HK-2 (cell line): ENCODE results near the gene PLXDC1.
A peak's percentile ranks its signal among the peaks of the same experiment; 100 is the strongest.

Source experiments
- DNase-seq: peaks from one replicate; pipeline ENCODE4 v3.0.0-alpha.2; 2018; ENCODE audit not compliant: unreplicated experiment

PLXDC1 gene

GRCh38 chr17:39097150-39097519 is 54.3 kb downstream of the PLXDC1 start:
- no peak for DNase-seq

GRCh38 chr17:39096508-39097149 is 54.8 kb downstream of the PLXDC1 start:
- no peak for DNase-seq

GRCh38 chr17:39095309-39095686 is 56.1 kb downstream of the PLXDC1 start:
- no peak for DNase-seq

DNA sequence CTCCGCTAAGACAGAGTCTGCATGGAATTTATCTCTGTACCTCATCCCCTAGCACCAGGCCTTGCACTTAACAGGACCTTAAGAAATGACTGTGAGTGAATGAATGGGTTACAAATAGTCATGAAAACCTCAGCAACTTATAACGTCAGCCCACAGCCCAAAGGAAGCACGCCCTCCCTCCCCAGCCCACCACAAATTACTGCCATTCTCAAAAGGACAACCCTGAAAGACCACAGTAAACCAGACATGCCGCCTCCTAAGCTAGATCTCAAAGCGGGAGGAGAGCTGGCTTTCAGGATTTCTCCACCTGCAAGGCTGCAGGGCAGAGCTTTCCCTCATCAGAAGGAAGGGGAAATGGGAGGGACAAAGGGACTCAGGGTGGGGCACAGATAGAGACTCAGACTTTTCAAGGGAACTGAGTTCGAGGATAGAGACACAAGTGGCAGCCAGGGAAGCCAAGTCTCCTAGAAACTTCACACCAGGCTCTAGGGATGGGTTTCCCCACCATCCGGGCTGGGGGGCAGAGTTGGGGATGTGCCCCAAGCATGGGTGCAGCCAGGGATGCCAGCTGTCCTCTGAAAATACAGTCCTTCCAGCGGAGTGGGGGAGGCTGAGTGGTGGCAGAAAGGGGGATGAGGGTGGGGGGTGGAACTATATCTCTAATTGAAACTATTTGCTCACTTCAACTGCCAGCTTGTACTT is 56.7 kb downstream of the PLXDC1 start:
- no peak for DNase-seq

DNA sequence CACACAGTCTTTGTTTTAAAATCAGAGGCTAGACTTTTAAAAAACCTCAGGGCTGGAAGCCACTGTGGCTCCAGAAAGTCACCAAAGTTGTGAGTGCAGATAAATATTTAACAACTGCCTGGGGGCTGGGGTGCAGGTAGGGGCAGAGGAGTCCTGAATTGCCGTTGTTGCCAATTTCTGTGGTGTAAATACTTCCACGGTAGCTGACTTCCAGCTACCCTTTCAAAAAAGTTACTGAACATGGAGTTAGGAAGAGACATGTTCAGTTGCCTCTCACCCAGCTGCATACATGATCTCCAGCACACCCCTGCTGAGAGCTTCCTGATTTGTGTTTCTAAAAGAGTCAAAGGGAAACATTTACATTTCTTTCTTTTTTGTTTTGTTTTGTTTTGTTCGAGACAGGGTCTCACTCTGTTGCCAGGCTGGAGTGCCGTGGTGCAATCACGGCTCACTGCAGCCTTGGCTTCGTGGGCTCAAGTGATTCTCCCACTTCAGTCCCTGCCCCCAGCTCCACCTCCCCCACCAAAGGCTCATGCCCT is 58.7 kb downstream of the PLXDC1 start:
- no peak for DNase-seq

GRCh38 chr17:39090908-39091665 is 60.4 kb downstream of the PLXDC1 start:
- no peak for DNase-seq

- no peak for DNase-seq
These were observed 61.0 kb downstream of the PLXDC1 start for GRCh38 chr17:39090400-39090799.

GRCh38 chr17:39084558-39084957 is 66.9 kb downstream of the PLXDC1 start:
- no peak for DNase-seq

- no peak for DNase-seq
These were observed 68.2 kb downstream of the PLXDC1 start for GRCh38 chr17:39083270-39083669.

GRCh38 chr17:39082482-39082881 is 69.0 kb downstream of the PLXDC1 start:
- no peak for DNase-seq

DNA sequence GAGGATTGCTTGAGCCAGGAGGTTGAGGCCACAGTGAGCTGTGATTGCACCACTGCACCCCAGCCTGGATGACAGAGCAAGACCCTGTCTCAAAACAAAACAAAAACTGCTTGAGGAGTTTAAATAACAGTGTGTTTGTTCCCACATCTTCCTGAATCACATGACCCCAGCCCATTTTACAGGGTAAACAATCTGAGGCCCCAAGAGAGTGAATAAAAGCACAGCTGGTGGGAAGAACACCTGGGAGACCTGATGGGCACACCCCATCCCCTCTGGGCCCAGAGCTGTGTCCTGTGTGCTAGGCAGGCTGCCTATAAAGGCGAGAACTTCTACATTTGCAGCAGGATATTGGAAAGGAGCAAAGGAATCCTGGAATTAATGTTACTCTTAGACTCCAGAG is 69.6 kb downstream of the PLXDC1 start:
- no peak for DNase-seq

- DNase-seq, result no peak
These were observed 70.9 kb downstream of the PLXDC1 start for GRCh38 chr17:39080421-39081078.

DNA sequence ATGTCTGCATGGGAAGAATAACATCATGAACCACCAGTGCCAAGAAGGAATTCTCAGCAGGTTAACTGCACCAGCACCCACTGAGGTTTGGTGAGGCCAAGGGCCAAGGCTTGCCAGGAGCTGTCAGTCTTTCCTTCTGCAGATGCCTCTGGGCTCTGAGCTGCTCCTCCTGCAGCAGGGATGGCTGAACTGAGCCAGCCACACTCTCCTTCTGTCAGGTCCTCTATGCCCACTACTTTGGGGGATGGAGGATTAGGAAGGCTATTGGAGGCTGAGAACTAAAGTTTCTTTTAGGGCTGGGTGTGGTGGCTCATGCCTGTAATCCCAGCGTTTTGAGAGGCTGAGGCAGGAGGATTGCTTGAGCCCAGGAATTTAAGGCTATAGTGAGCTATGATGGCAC is 71.6 kb downstream of the PLXDC1 start:
- no peak for DNase-seq

GRCh38 chr17:39077866-39078265 is 73.6 kb downstream of the PLXDC1 start:
- DNase-seq, result no peak

DNA sequence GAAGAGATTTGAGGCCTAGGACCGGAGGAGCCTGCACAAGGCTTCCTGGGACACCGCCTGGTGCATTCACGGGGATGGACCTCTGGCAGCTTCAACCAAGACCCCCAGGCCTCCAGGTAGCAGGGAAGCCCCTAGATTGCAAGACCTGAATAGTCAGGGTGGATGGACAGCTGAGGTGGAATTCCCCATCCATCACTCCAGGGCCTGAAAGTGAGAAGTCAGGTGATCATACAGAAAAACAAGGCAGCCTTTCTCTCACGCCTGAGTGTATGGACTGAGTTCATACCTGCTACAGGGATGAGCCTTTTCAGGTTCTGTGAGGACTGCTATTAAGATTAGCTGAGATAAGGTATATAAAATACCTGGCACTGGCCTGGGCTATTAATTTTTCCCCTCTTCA is 74.2 kb downstream of the PLXDC1 start:
- DNase-seq, result no peak

- no peak for DNase-seq
These were observed 76.8 kb downstream of the PLXDC1 start for GRCh38 chr17:39074676-39075075.

GRCh38 chr17:39073916-39074315 is 77.5 kb downstream of the PLXDC1 start:
- DNase-seq, result no peak

DNA sequence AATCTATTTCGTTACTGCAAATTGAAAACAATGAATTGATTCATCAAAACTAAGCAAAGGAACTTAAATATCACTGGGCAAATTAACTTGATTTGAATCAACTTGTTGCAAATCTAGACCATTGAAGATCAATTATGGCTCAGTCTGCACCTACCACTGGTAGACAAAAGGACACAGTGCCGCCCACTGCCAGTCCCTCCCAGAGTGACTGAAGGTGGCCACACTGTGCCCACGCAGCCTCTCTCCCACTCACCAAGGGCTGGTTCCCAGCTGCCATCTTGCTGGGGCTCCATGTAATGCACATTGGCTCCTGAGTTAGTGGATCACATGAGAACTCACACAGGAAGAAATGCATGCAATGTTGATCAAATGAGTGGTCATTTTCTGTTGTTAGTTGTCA is 78.1 kb downstream of the PLXDC1 start:
- DNase-seq, result no peak

GRCh38 chr17:39071573-39071972 is 79.9 kb downstream of the PLXDC1 start:
- no peak for DNase-seq

- DNase-seq, result peak; percentile 14
These were observed 82.2 kb downstream of the PLXDC1 start for GRCh38 chr17:39069114-39069756.

GRCh38 chr17:39064819-39065218 is 86.6 kb downstream of the PLXDC1 start:
- no peak for DNase-seq

- DNase-seq, result no peak
These were observed 87.1 kb downstream of the PLXDC1 start for GRCh38 chr17:39064374-39064773.
